ENCODE results near the gene ABCC3. TPM values are rescaled to one million over a fixed set of nuclear protein-coding genes. Genes with fewer than 3 reads are reported as not detected.

The ABCC3 gene
- total RNA-seq, 6 experiments from 2014 or later = 18.4 to 23.6 (median 21.3) TPM

GRCh38 chr17:50619489-50619888 lies 15.2 kb upstream of the ABCC3 start:
- DNase-seq = no peak
- H3K27me3 Mint-ChIP-seq (ENCODE audit: insufficient read depth) = peaks cover 10% of the 10 kb centered on the region
- H3K27ac Mint-ChIP-seq = no peak overlapping the region
- H3K4me3 Mint-ChIP-seq = no peak overlapping the region
- TF ChIP-seq CTCF (IDR thresholded peaks at IDR 0.05) = no peak
- peaks cover 22% of the 10 kb centered on the region for H3K4me1 Mint-ChIP-seq (ENCODE audit: low read depth)
- no peaks in the 10 kb centered on the region for H3K9me3 Mint-ChIP-seq
- H3K36me3 Mint-ChIP-seq (ENCODE audit: low read depth) = no peaks in the 10 kb centered on the region

- no peak for TF ChIP-seq CTCF (IDR thresholded peaks at IDR 0.05)
- DNase-seq = no peak
- peaks cover 22% of the 10 kb centered on the region for H3K4me1 Mint-ChIP-seq (ENCODE audit: low read depth)
- peaks cover 10% of the 10 kb centered on the region for H3K27me3 Mint-ChIP-seq (ENCODE audit: insufficient read depth)
- no peaks in the 10 kb centered on the region for H3K9me3 Mint-ChIP-seq
- H3K4me3 Mint-ChIP-seq = no peak overlapping the region
- H3K36me3 Mint-ChIP-seq (ENCODE audit: low read depth) = no peaks in the 10 kb centered on the region
- H3K27ac Mint-ChIP-seq = no peak overlapping the region
Measured at GRCh38 chr17:50620237-50620636, 14.4 kb upstream of the ABCC3 start.

- peaks cover 21% of the 10 kb centered on the region for H3K4me1 Mint-ChIP-seq (ENCODE audit: low read depth)
- no peaks in the 10 kb centered on the region for H3K36me3 Mint-ChIP-seq (ENCODE audit: low read depth)
- no peak overlapping the region for H3K27ac Mint-ChIP-seq
- TF ChIP-seq CTCF (IDR thresholded peaks at IDR 0.05) = peak; percentile 24; the same call in 1 of the 2 replicates
- no peaks in the 10 kb centered on the region for H3K9me3 Mint-ChIP-seq
- no peak for DNase-seq
- H3K4me3 Mint-ChIP-seq = no peak overlapping the region
- H3K27me3 Mint-ChIP-seq (ENCODE audit: insufficient read depth) = peaks cover 7% of the 10 kb centered on the region
Measured at GRCh38 chr17:50620858-50621257, 13.8 kb upstream of the ABCC3 start.

- Mint-ChIP-seq H3K9me3 (no peaks in the 10 kb centered on the region), H3K4me3 (no peak overlapping the region), H3K4me1 (ENCODE audit: low read depth) (peaks cover 17% of the 10 kb centered on the region), H3K36me3 (ENCODE audit: low read depth) (no peaks in the 10 kb centered on the region), H3K27ac (no peak overlapping the region), H3K27me3 (ENCODE audit: insufficient read depth) (peaks cover 6% of the 10 kb centered on the region)
- no peak for DNase-seq
- TF ChIP-seq CTCF (IDR thresholded peaks at IDR 0.05) = no peak
Measured at GRCh38 chr17:50621574-50622031, 13.1 kb upstream of the ABCC3 start.

GRCh38 chr17:50624321-50624934 lies 10.3 kb upstream of the ABCC3 start:
- Mint-ChIP-seq H3K27ac (no peak overlapping the region), H3K36me3 (ENCODE audit: low read depth) (no peaks in the 10 kb centered on the region), H3K27me3 (ENCODE audit: insufficient read depth) (peaks cover 6% of the 10 kb centered on the region), H3K4me3 (no peak overlapping the region), H3K9me3 (no peaks in the 10 kb centered on the region), H3K4me1 (ENCODE audit: low read depth) (peaks cover 3% of the 10 kb centered on the region)
- no peak for TF ChIP-seq CTCF (IDR thresholded peaks at IDR 0.05)
- no peak for DNase-seq

All from HFFc6 (cell line).